HG03439 (cell line): ENCODE data around the gene ERCC2.

Experiments used
- ATAC-seq: cut with Tn5 transposase; IDR thresholded peaks from one replicate; pipeline ENCODE4 v1.9.1; 2021; ENCODE audit warnings: mild to moderate bottlenecking, moderate library complexity; ENCODE audit not compliant: unreplicated experiment

Gene ERCC2

GRCh38 chr19:45402298-45403061 is 32.1 kb upstream of the ERCC2 start:
- no peak for ATAC-seq

- ATAC-seq, result no peak
Measured at GRCh38 chr19:45401815-45402214, 31.4 kb upstream of the ERCC2 start.

- no peak for ATAC-seq
Measured at GRCh38 chr19:45400192-45400591, 29.8 kb upstream of the ERCC2 start.

- no peak for ATAC-seq
Measured at GRCh38 chr19:45395821-45396617, 25.6 kb upstream of the ERCC2 start.

GRCh38 chr19:45391871-45392665 is 21.7 kb upstream of the ERCC2 start:
- ATAC-seq, result no peak

- ATAC-seq, result no peak
Measured at GRCh38 chr19:45391346-45391745, 21.0 kb upstream of the ERCC2 start.

GRCh38 chr19:45385392-45386221 is 15.2 kb upstream of the ERCC2 start:
- ATAC-seq, result no peak

- ATAC-seq, result no peak
Measured at GRCh38 chr19:45382426-45382825, 12.1 kb upstream of the ERCC2 start.

GRCh38 chr19:45380107-45380506 is 9.7 kb upstream of the ERCC2 start:
- ATAC-seq, result no peak

- ATAC-seq, result no peak
Measured at GRCh38 chr19:45376045-45376724, 5.8 kb upstream of the ERCC2 start.

- no peak for ATAC-seq
Measured at GRCh38 chr19:45368737-45369340, 1.5 kb downstream of the ERCC2 start.

GRCh38 chr19:45368127-45368526 is 2.2 kb downstream of the ERCC2 start:
- ATAC-seq, result no peak

- no peak for ATAC-seq
Measured at GRCh38 chr19:45364696-45365095, 5.7 kb downstream of the ERCC2 start.

- no peak for ATAC-seq
Measured at GRCh38 chr19:45363861-45364459, 6.4 kb downstream of the ERCC2 start.

GRCh38 chr19:45362291-45362690 is 8.1 kb downstream of the ERCC2 start:
- no peak for ATAC-seq

GRCh38 chr19:45361608-45362007 is 8.8 kb downstream of the ERCC2 start:
- no peak for ATAC-seq

- no peak for ATAC-seq
Measured at GRCh38 chr19:45358213-45358792, 12.1 kb downstream of the ERCC2 start.

- ATAC-seq, result no peak
Measured at GRCh38 chr19:45357445-45357783, 13.0 kb downstream of the ERCC2 start.
